Activated T-helper 17 cell treated with anti-CD3 and anti-CD28 coated beads, Interleukin-2, amount 50 U/mL, for 72 hours (primary cell): Measurements from ENCODE around the gene PRTFDC1. TPM values are rescaled to one million over a fixed set of nuclear protein-coding genes. Genes with fewer than 3 reads are reported as not detected.
A peak's percentile ranks its signal among the peaks of the same experiment; 100 is the strongest.

Experiments used
- ATAC-seq: fragments of 150-1000 bp; cut with Tn5 transposase; replicated peaks from 2 replicates; pipeline ENCODE4 v1.10.0; 2021; ENCODE audit warnings: mild to moderate bottlenecking, moderate library complexity
- H3K27ac Mint-ChIP-seq: one replicate; pipeline ENCODE4 v1.8.0; 2022; ENCODE audit warnings: mixed read lengths
- H3K27me3 Mint-ChIP-seq: one replicate; pipeline ENCODE4 v1.8.0; 2022; ENCODE audit warnings: mixed read lengths
- H3K36me3 Mint-ChIP-seq: one replicate; pipeline ENCODE4 v1.8.0; 2022; ENCODE audit warnings: low read depth, mild to moderate bottlenecking, mixed read lengths
- H3K4me1 Mint-ChIP-seq: one replicate; pipeline ENCODE4 v1.8.0; 2022; ENCODE audit warnings: mixed read lengths
- H3K4me3 Mint-ChIP-seq: one replicate; pipeline ENCODE4 v1.8.0; 2022; ENCODE audit warnings: mild to moderate bottlenecking, mixed read lengths
- H3K9me3 Mint-ChIP-seq: one replicate; pipeline ENCODE4 v1.8.0; 2022; ENCODE audit warnings: mixed read lengths
- total RNA-seq, 2 donors: library from RNA; stranded (reverse); gene quantifications; one replicate each; pipeline ENCODE4 v1.2.3, GENCODE V29; 2022

The PRTFDC1 gene
- total RNA-seq, 2 donors from 2014 or later, result 0.58 to 0.77 TPM

- ATAC-seq, result peak; percentile 61
- H3K36me3 Mint-ChIP-seq, result no peaks in the 10 kb centered on the region
- peaks cover 8% of the 10 kb centered on the region for H3K4me1 Mint-ChIP-seq
- no peaks in the 10 kb centered on the region for H3K27me3 Mint-ChIP-seq
- H3K4me3 Mint-ChIP-seq, result no peak overlapping the region
- no peak overlapping the region for H3K27ac Mint-ChIP-seq
- no peaks in the 10 kb centered on the region for H3K9me3 Mint-ChIP-seq
Observed at GRCh38 chr10:24912215-24912614, 40.2 kb downstream of the PRTFDC1 start.

GRCh38 chr10:24911029-24911428, 41.4 kb downstream of the PRTFDC1 start:
- no peaks in the 10 kb centered on the region for H3K27me3 Mint-ChIP-seq
- H3K36me3 Mint-ChIP-seq, result no peaks in the 10 kb centered on the region
- H3K4me3 Mint-ChIP-seq, result no peak overlapping the region
- H3K27ac Mint-ChIP-seq, result no peak overlapping the region
- peaks cover 8% of the 10 kb centered on the region for H3K4me1 Mint-ChIP-seq
- no peaks in the 10 kb centered on the region for H3K9me3 Mint-ChIP-seq
- no peak for ATAC-seq

- Mint-ChIP-seq H3K36me3 (no peaks in the 10 kb centered on the region), H3K27me3 (no peaks in the 10 kb centered on the region), H3K4me1 (peaks cover 8% of the 10 kb centered on the region), H3K4me3 (no peak overlapping the region), H3K27ac (no peak overlapping the region), H3K9me3 (no peaks in the 10 kb centered on the region)
- no peak for ATAC-seq
Observed at GRCh38 chr10:24910574-24910973, 41.8 kb downstream of the PRTFDC1 start.

- peaks cover 14% of the 10 kb centered on the region for H3K4me1 Mint-ChIP-seq
- H3K36me3 Mint-ChIP-seq, result no peaks in the 10 kb centered on the region
- no peak overlapping the region for H3K4me3 Mint-ChIP-seq
- ATAC-seq, result peak; percentile 87
- no peaks in the 10 kb centered on the region for H3K27me3 Mint-ChIP-seq
- no peaks in the 10 kb centered on the region for H3K9me3 Mint-ChIP-seq
- H3K27ac Mint-ChIP-seq, result no peak overlapping the region
Observed at GRCh38 chr10:24908793-24909423, 43.5 kb downstream of the PRTFDC1 start.

GRCh38 chr10:24907956-24908355, 44.5 kb downstream of the PRTFDC1 start:
- Mint-ChIP-seq H3K9me3 (no peaks in the 10 kb centered on the region), H3K27me3 (no peaks in the 10 kb centered on the region), H3K27ac (no peak overlapping the region), H3K4me3 (no peak overlapping the region), H3K4me1 (peaks cover 14% of the 10 kb centered on the region), H3K36me3 (no peaks in the 10 kb centered on the region)
- no peak for ATAC-seq

GRCh38 chr10:24906372-24906771, 46.0 kb downstream of the PRTFDC1 start:
- no peaks in the 10 kb centered on the region for H3K36me3 Mint-ChIP-seq
- no peaks in the 10 kb centered on the region for H3K9me3 Mint-ChIP-seq
- peaks cover 15% of the 10 kb centered on the region for H3K4me1 Mint-ChIP-seq
- ATAC-seq, result no peak
- no peak overlapping the region for H3K27ac Mint-ChIP-seq
- no peaks in the 10 kb centered on the region for H3K27me3 Mint-ChIP-seq
- no peak overlapping the region for H3K4me3 Mint-ChIP-seq

- no peaks in the 10 kb centered on the region for H3K27me3 Mint-ChIP-seq
- H3K36me3 Mint-ChIP-seq, result no peaks in the 10 kb centered on the region
- peak overlapping the region; percentile 1 for H3K27ac Mint-ChIP-seq
- H3K9me3 Mint-ChIP-seq, result no peaks in the 10 kb centered on the region
- H3K4me1 Mint-ChIP-seq, result peaks cover 22% of the 10 kb centered on the region
- no peak for ATAC-seq
- no peak overlapping the region for H3K4me3 Mint-ChIP-seq
Observed at GRCh38 chr10:24904824-24905223, 47.6 kb downstream of the PRTFDC1 start.

GRCh38 chr10:24902400-24902728, 50.0 kb downstream of the PRTFDC1 start:
- H3K27ac Mint-ChIP-seq, result peak overlapping the region; percentile 90
- no peak for ATAC-seq
- H3K4me3 Mint-ChIP-seq, result peak overlapping the region; percentile 63
- no peaks in the 10 kb centered on the region for H3K36me3 Mint-ChIP-seq
- H3K4me1 Mint-ChIP-seq, result peaks cover 28% of the 10 kb centered on the region
- no peaks in the 10 kb centered on the region for H3K27me3 Mint-ChIP-seq
- H3K9me3 Mint-ChIP-seq, result no peaks in the 10 kb centered on the region

GRCh38 chr10:24901686-24902399, 50.6 kb downstream of the PRTFDC1 start:
- ATAC-seq, result peak; percentile 59
- H3K4me1 Mint-ChIP-seq, result peaks cover 32% of the 10 kb centered on the region
- H3K27ac Mint-ChIP-seq, result peak overlapping the region; percentile 90
- H3K9me3 Mint-ChIP-seq, result no peaks in the 10 kb centered on the region
- H3K4me3 Mint-ChIP-seq, result peak overlapping the region; percentile 63
- no peaks in the 10 kb centered on the region for H3K27me3 Mint-ChIP-seq
- H3K36me3 Mint-ChIP-seq, result no peaks in the 10 kb centered on the region

- Mint-ChIP-seq H3K9me3 (no peaks in the 10 kb centered on the region), H3K4me1 (peaks cover 32% of the 10 kb centered on the region), H3K4me3 (peak overlapping the region; percentile 63), H3K27ac (peak overlapping the region; percentile 90), H3K36me3 (no peaks in the 10 kb centered on the region), H3K27me3 (no peaks in the 10 kb centered on the region)
- ATAC-seq, result peak; percentile 86
Observed at GRCh38 chr10:24900888-24901685, 51.3 kb downstream of the PRTFDC1 start.

- no peaks in the 10 kb centered on the region for H3K36me3 Mint-ChIP-seq
- no peak overlapping the region for H3K4me3 Mint-ChIP-seq
- ATAC-seq, result no peak
- H3K4me1 Mint-ChIP-seq, result peaks cover 28% of the 10 kb centered on the region
- no peaks in the 10 kb centered on the region for H3K27me3 Mint-ChIP-seq
- no peak overlapping the region for H3K27ac Mint-ChIP-seq
- no peaks in the 10 kb centered on the region for H3K9me3 Mint-ChIP-seq
Observed at GRCh38 chr10:24899571-24899970, 52.8 kb downstream of the PRTFDC1 start.

GRCh38 chr10:24898501-24898900, 53.9 kb downstream of the PRTFDC1 start:
- ATAC-seq, result no peak
- no peaks in the 10 kb centered on the region for H3K27me3 Mint-ChIP-seq
- peaks cover 26% of the 10 kb centered on the region for H3K4me1 Mint-ChIP-seq
- H3K4me3 Mint-ChIP-seq, result no peak overlapping the region
- H3K36me3 Mint-ChIP-seq, result no peaks in the 10 kb centered on the region
- no peaks in the 10 kb centered on the region for H3K9me3 Mint-ChIP-seq
- H3K27ac Mint-ChIP-seq, result peak overlapping the region; percentile 39

GRCh38 chr10:24897326-24897926, 55.0 kb downstream of the PRTFDC1 start:
- peak; percentile 34 for ATAC-seq
- no peaks in the 10 kb centered on the region for H3K36me3 Mint-ChIP-seq
- peak overlapping the region; percentile 35 for H3K4me3 Mint-ChIP-seq
- H3K4me1 Mint-ChIP-seq, result peaks cover 26% of the 10 kb centered on the region
- no peaks in the 10 kb centered on the region for H3K27me3 Mint-ChIP-seq
- H3K9me3 Mint-ChIP-seq, result no peaks in the 10 kb centered on the region
- H3K27ac Mint-ChIP-seq, result peak overlapping the region; percentile 26

- peak overlapping the region; percentile 58 for H3K4me3 Mint-ChIP-seq
- peak overlapping the region; percentile 25 for H3K27ac Mint-ChIP-seq
- no peaks in the 10 kb centered on the region for H3K36me3 Mint-ChIP-seq
- peaks cover 10% of the 10 kb centered on the region for H3K4me1 Mint-ChIP-seq
- ATAC-seq, result peak; percentile 31
- no peaks in the 10 kb centered on the region for H3K27me3 Mint-ChIP-seq
- H3K9me3 Mint-ChIP-seq, result no peaks in the 10 kb centered on the region
Observed at GRCh38 chr10:24894728-24895127, 57.7 kb downstream of the PRTFDC1 start.
